Measurements from ENCODE around the gene WIPF2. TPM values are rescaled to one million over a fixed set of nuclear protein-coding genes. Genes with fewer than 3 reads are reported as not detected.
A peak's percentile ranks its signal among the peaks of the same experiment; 100 is the strongest.

The WIPF2 gene
- total RNA-seq, 1 donor from 2014 or later = 25.4 TPM

DNA sequence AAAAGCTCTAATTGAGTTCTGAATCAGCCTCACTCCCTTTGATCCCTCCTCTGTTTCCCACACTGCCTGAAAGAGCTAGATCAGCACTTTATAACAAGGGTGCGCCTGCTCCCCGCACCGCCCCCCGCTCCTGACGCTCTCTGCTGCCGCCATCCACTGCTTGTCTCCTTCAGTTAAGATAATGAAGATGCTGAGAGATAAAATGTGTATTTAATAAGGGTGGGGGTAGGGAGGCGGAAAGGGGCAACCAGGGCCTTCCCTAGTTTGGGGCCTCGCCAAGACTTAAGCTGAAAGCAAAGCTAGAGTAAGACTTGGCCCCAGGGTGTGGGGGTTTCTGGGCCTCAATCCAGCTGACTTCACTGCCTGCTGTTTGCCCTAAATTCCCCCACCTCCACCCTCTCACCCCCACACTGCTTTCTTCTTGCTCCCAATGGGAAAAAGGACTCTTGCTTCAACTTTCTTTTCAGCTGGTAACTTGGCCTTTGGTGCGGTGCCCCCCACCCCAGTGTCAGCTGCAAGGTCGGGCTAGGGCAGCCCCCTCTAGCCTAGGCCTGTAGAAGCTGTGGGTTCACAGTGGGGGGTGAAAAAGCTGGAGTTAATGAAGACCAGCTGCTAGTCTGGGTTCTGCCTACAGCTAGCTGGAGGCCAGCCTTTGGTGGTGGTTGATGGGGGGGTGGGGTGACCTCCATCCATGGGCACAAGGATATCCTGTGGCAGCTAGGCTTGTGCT, 88.1 kb downstream of the WIPF2 start:
- TF ChIP-seq, protein P1, sequence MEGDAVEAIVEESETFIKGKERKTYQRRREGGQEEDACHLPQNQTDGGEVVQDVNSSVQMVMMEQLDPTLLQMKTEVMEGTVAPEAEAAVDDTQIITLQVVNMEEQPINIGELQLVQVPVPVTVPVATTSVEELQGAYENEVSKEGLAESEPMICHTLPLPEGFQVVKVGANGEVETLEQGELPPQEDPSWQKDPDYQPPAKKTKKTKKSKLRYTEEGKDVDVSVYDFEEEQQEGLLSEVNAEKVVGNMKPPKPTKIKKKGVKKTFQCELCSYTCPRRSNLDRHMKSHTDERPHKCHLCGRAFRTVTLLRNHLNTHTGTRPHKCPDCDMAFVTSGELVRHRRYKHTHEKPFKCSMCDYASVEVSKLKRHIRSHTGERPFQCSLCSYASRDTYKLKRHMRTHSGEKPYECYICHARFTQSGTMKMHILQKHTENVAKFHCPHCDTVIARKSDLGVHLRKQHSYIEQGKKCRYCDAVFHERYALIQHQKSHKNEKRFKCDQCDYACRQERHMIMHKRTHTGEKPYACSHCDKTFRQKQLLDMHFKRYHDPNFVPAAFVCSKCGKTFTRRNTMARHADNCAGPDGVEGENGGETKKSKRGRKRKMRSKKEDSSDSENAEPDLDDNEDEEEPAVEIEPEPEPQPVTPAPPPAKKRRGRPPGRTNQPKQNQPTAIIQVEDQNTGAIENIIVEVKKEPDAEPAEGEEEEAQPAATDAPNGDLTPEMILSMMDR (IDR thresholded peaks at IDR 0.05; ENCODE audit: partially characterized antibody, unreplicated experiment) = no peak
- H3K27ac Mint-ChIP-seq (ENCODE audit: unreplicated experiment) = no peak overlapping the region
- H3K27me3 Mint-ChIP-seq (ENCODE audit: unreplicated experiment) = peaks cover 4% of the 10 kb centered on the region
- peaks cover 3% of the 10 kb centered on the region for H3K9me3 Mint-ChIP-seq (ENCODE audit: unreplicated experiment)
- no peak overlapping the region for H3K4me3 Mint-ChIP-seq (ENCODE audit: unreplicated experiment)
- DNase-seq = no peak
- peaks cover 24% of the 10 kb centered on the region for H3K4me1 Mint-ChIP-seq (ENCODE audit: low read depth, unreplicated experiment)
- H3K36me3 Mint-ChIP-seq (ENCODE audit: unreplicated experiment) = no peaks in the 10 kb centered on the region

GRCh38 chr17:40307740-40308239, 88.7 kb downstream of the WIPF2 start:
- H3K27ac Mint-ChIP-seq (ENCODE audit: unreplicated experiment) = no peak overlapping the region
- peaks cover 26% of the 10 kb centered on the region for H3K4me1 Mint-ChIP-seq (ENCODE audit: low read depth, unreplicated experiment)
- no peaks in the 10 kb centered on the region for H3K36me3 Mint-ChIP-seq (ENCODE audit: unreplicated experiment)
- peaks cover 3% of the 10 kb centered on the region for H3K9me3 Mint-ChIP-seq (ENCODE audit: unreplicated experiment)
- H3K27me3 Mint-ChIP-seq (ENCODE audit: unreplicated experiment) = peaks cover 7% of the 10 kb centered on the region
- DNase-seq = no peak
- TF ChIP-seq, protein P1 (IDR thresholded peaks at IDR 0.05; ENCODE audit: partially characterized antibody, unreplicated experiment) = no peak
- no peak overlapping the region for H3K4me3 Mint-ChIP-seq (ENCODE audit: unreplicated experiment)

DNA sequence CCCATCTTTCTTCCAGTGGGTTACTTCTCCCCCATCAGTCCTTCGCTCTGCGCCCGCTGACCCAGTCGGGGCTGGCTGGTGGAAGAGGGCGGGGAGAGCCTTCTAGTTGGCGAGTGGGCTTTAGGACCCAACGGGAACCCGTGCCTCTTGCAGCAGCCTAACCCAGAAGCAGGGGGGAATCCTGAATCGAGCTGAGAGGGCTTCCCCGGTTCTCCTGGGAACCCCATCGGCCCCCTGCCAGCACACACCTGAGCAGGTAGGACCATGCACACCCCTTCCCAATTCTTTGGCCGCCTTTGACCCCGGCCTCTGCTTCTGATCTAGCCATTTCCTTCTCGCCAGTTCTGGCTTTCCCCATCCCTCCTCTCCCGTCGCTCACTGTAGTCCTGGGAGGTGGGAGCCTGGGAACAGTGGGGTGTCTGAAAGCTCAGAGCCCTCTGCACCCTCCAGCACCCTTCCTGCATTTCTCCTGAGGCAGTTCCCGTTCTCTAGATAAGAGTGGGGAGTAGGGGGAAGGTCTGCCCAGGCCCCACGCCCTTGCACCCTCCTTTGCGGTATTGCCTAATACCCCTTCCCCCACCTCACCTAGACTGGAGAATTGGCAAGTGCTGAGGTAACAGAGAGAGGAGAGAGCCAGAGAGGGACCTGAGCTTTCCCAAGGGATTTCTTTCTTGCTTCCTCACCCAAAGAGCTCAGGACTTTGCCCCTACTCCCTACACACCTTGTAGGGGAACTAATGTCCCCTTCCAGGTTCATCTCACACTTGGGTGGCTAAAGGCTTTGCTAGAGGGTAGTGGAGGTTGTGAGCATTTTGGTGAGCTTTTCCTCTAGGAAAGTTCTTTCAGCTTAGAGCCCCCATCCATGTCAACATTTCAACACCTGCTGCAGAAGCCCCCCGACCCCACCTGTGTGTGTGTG, 90.2 kb downstream of the WIPF2 start, which contains the start of gene RARA:
TSS of gene RARA (plus strand) at position 150 of the 918 bp plus-strand sequence. CDS start 22,039 bp downstream, outside the sequence.
- H3K9me3 Mint-ChIP-seq (ENCODE audit: unreplicated experiment) = no peaks in the 10 kb centered on the region
- H3K27ac Mint-ChIP-seq (ENCODE audit: unreplicated experiment) = peak within 1 kb of the TSS; percentile 75
- H3K36me3 Mint-ChIP-seq (ENCODE audit: unreplicated experiment) = no peaks in the 10 kb centered on the region

GRCh38 chr17:40309949-40310510, 90.9 kb downstream of the WIPF2 start:
- Mint-ChIP-seq H3K9me3 (ENCODE audit: unreplicated experiment) (no peaks in the 10 kb centered on the region), H3K4me1 (ENCODE audit: low read depth, unreplicated experiment) (peaks cover 26% of the 10 kb centered on the region), H3K27ac (ENCODE audit: unreplicated experiment) (no peak overlapping the region), H3K27me3 (ENCODE audit: unreplicated experiment) (peaks cover 16% of the 10 kb centered on the region), H3K36me3 (ENCODE audit: unreplicated experiment) (no peaks in the 10 kb centered on the region), H3K4me3 (ENCODE audit: unreplicated experiment) (no peak overlapping the region)
- TF ChIP-seq, protein P1 (IDR thresholded peaks at IDR 0.05; ENCODE audit: partially characterized antibody, unreplicated experiment) = no peak
- DNase-seq = no peak

More for the DNA sequence above, 90.2 kb downstream of the WIPF2 start, which contains the start of gene RARA:
- Mint-ChIP-seq H3K4me3 (ENCODE audit: unreplicated experiment) (no peak within 1 kb of the TSS), H3K27me3 (ENCODE audit: unreplicated experiment) (peaks cover 13% of the 10 kb centered on the region), H3K4me1 (ENCODE audit: low read depth, unreplicated experiment) (peaks cover 22% of the 10 kb centered on the region)
- DNase-seq = peak; percentile 69
- TF ChIP-seq, protein P1 (IDR thresholded peaks at IDR 0.05; ENCODE audit: partially characterized antibody, unreplicated experiment) = no peak
